NOMO-1 (cell line): ENCODE data around the gene SMIM3.
"Not testable (repeated sequence)": the region's sequence is repeated elsewhere in the genome, so short reads cannot be mapped to it uniquely, and the experiment has no call there.

ENCODE experiments used
- DNase-seq, 2 experiments: peaks; one replicate each; lab custom pipeline; 2025; ENCODE audit not compliant: unreplicated experiment in 2 of 2; lab: John Stamatoyannopoulos, UW

Gene SMIM3

GRCh38 chr5:150791536-150791935 is 13.0 kb downstream of the SMIM3 start:
- DNase-seq: no peak

- peak in 1 of 2 experiments; percentile 30 for DNase-seq
These were observed 14.9 kb downstream of the SMIM3 start for GRCh38 chr5:150793423-150793888.

DNA sequence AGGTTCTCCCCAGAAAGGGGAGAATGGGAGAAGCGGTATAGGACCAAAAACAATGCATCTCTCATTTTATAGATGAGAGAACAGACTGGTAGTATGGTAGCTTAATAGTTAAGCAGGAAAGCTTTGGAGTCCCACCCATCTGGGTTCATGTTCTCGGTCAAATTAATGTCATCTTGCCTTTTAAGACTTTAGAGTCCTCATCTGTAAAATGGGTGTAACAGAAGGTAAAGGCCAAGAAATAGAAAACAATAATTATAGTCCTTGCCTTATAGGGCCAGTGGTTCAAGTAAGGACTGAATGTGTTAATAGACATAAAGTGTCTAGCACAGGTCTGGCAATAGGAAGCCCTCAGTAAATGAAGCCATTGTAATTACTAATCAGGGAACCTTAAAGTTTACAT is 16.4 kb downstream of the SMIM3 start:
- no peak for DNase-seq

DNA sequence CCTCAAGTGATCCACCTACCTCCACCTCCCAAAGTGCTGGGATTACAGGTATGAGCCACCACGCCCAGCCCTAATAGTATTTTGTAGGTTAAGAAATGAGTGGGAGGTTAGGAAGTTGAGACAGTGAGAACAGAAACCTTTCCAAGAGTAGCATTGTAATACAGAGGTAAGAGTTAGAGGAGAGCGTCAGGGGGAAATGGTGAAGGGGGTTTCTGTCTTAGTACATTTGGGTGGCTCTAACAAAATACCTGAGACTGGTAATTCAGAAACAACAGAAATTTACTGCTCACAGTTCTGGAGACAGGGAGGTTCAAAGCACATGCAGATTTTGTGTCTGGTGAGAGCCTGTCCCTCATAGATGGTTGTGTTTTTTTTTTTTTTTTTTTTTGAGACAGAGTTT is 18.8 kb downstream of the SMIM3 start:
- DNase-seq: no peak

- peak in 1 of 2 experiments; percentile 9 for DNase-seq
These were observed 22.8 kb downstream of the SMIM3 start for GRCh38 chr5:150801117-150801927.

GRCh38 chr5:150804388-150804787 is 25.8 kb downstream of the SMIM3 start:
- DNase-seq: no peak

- DNase-seq: no peak
These were observed 30.8 kb downstream of the SMIM3 start for GRCh38 chr5:150809363-150809762.

DNA sequence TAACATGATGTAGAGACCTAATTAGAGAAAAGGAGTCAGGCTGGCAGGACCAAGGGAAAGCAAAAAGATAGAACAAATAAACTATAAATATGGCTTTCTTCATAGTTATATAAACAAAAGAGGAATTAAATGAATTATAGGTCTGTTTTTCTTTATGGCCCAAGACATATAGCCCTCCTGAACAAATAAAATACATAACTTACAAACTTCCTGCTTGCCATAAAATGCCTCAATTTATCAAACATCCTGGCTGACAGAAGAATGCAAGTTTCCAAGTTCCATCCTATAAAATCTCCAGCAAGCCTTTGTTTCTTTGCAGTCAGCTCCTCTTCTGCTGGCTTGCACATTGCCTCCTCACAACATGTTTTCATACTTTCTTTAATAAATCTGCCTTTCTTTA is 36.5 kb downstream of the SMIM3 start:
- no peak for DNase-seq

DNA sequence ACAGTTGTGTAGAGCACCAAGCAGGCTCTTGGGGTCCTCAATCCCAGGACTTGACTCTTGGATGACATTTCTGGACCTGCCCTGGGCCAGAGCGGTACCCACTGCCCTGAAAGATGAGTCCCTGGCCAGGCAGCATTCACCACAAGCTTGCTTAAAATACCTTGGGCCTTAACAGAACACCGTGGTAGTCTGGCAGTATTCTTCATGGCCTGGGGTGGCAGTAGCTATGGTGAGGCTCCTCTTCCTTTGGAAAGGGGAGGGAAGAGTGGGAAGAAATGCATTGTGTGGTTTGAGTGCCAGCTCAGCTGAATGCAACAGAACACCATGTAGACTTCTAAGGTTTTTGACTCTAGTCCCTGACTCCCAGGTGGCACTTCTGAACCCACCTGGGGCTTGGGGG is 38.4 kb downstream of the SMIM3 start:
- no peak for DNase-seq

GRCh38 chr5:150829744-150830143 is 51.2 kb downstream of the SMIM3 start:
- DNase-seq: no peak

DNA sequence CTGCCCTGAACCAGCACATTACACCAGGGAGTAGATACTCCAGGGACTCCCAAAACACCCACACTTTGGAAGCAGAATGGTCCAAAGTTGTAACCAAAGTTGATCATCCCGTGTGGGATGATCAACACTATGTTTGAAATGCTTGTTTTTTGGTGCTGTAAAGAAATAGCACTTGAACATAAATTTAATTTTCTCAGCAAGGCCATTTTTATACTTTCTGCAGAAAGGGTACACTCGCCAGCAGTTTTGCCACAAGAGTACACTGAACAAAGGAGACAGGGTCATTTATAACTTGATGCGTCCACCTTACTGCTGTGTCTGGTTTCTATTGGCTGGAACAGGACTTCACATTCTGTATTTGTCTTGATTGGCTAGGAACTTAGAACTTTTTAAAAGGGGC is 53.3 kb downstream of the SMIM3 start:
- not testable (repeated sequence) for DNase-seq

GRCh38 chr5:150836064-150836463 is 57.5 kb downstream of the SMIM3 start:
- DNase-seq: no peak

GRCh38 chr5:150836703-150837102 is 58.1 kb downstream of the SMIM3 start:
- no peak for DNase-seq

- DNase-seq: not testable (repeated sequence)
These were observed 66.8 kb downstream of the SMIM3 start for GRCh38 chr5:150845185-150845859.

GRCh38 chr5:150846308-150846653 is 67.7 kb downstream of the SMIM3 start, which contains the start of gene IRGM:
TSS of gene IRGM (plus strand) at chr5:150846521. CDS start at chr5:150848124, 1,603 bp downstream.
- not testable (repeated sequence) for DNase-seq
